ENCODE results near the gene GIT1. TPM values are rescaled to one million over a fixed set of nuclear protein-coding genes. Genes with fewer than 3 reads are reported as not detected.

GIT1 gene
- total and polyA plus RNA-seq, 2 of the 13 experiments (the other 11 are each of a cell fraction or from before 2014, with no cell fraction given), result 14.2 to 30.8 TPM

DNA sequence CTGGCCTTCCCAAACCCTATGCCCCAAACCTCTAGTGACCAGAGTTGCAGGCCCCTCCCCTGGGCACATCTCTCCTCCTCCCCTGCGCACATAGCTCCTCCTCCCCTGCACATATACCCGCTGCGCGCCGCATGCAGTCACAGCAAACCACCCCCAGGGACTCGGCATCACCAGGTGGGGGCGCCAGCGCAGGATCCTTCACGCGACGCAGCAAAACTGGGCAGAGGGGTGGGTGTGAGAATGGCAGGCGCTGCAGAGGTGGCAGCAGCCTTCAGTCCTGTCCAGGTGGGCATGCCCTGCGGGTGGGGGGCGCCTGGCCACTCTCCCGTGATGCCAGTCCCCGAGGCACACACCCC, 27.7 kb upstream of the GIT1 start (continued):
- TF ChIP-seq HDAC2 (CRISPR knock-in tag; IDR thresholded peaks at IDR 0.05) (peak; percentile 45; the same call in 1 of the 2 replicates), SP1 (IDR thresholded peaks at IDR 0.05) (no peak), SP1 (CRISPR knock-in tag; IDR thresholded peaks at IDR 0.05) (peak; percentile 55; the same call in 1 of the 2 replicates), ZBTB42 (CRISPR knock-in tag; IDR thresholded peaks at IDR 0.05) (no peak), KDM1A (CRISPR knock-in tag; IDR thresholded peaks at IDR 0.05) (0 out of 2 replicates have a peak, but pooled peaks have one; percentile 70), HMG20B (CRISPR knock-in tag; conservative IDR thresholded peaks at IDR 0.05) (0 out of 2 replicates have a peak, but pooled peaks have one; percentile 34), PATZ1 (CRISPR knock-in tag; IDR thresholded peaks at IDR 0.05) (peak; percentile 76), CBFB (CRISPR knock-in tag; IDR thresholded peaks at IDR 0.05) (no peak), HNRNPH1 (optimal IDR thresholded peaks at IDR 0.05; ENCODE audit: low read depth, low read length) (no peak), DMAP1 (CRISPR knock-in tag; IDR thresholded peaks at IDR 0.05) (peak; percentile 58; the same call in 1 of the 2 replicates), ZNF550 (CRISPR knock-in tag; IDR thresholded peaks at IDR 0.05; ENCODE audit: borderline replicate concordance) (0 out of 2 replicates have a peak, but pooled peaks have one; percentile 18), HNRNPL (IDR thresholded peaks at IDR 0.05; ENCODE audit: low read depth, low read length) (peak; percentile 94), ETV6 (CRISPR knock-in tag; conservative IDR thresholded peaks at IDR 0.05) (0 out of 2 replicates have a peak, but pooled peaks have one; percentile 12), NCOR1 (IDR thresholded peaks at IDR 0.05; ENCODE audit: borderline replicate concordance, low read length) (no peak), RBM39 (IDR thresholded peaks at IDR 0.05; ENCODE audit: low read depth, low read length, poor library complexity, severe bottlenecking) (peak; percentile 60), REPIN1 (CRISPR knock-in tag; IDR thresholded peaks at IDR 0.05; ENCODE audit: borderline replicate concordance, low read depth) (0 out of 2 replicates have a peak, but pooled peaks have one; percentile 43), ZNF12 (CRISPR knock-in tag; IDR thresholded peaks at IDR 0.05) (0 out of 2 replicates have a peak, but pooled peaks have one; percentile 24), AFF4 (CRISPR knock-in tag; IDR thresholded peaks at IDR 0.05) (no peak)
- TF ChIP-seq, protein P1, sequence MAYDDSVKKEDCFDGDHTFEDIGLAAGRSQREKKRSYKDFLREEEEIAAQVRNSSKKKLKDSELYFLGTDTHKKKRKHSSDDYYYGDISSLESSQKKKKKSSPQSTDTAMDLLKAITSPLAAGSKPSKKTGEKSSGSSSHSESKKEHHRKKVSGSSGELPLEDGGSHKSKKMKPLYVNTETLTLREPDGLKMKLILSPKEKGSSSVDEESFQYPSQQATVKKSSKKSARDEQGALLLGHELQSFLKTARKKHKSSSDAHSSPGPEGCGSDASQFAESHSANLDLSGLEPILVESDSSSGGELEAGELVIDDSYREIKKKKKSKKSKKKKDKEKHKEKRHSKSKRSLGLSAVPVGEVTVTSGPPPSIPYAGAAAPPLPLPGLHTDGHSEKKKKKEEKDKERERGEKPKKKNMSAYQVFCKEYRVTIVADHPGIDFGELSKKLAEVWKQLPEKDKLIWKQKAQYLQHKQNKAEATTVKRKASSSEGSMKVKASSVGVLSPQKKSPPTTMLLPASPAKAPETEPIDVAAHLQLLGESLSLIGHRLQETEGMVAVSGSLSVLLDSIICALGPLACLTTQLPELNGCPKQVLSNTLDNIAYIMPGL (CRISPR knock-in tag; IDR thresholded peaks at IDR 0.05; ENCODE audit: borderline replicate concordance in 1 of 2, low read depth in 1 of 2), result peak; percentile 70 to 86
- TF ChIP-seq, protein P2, sequence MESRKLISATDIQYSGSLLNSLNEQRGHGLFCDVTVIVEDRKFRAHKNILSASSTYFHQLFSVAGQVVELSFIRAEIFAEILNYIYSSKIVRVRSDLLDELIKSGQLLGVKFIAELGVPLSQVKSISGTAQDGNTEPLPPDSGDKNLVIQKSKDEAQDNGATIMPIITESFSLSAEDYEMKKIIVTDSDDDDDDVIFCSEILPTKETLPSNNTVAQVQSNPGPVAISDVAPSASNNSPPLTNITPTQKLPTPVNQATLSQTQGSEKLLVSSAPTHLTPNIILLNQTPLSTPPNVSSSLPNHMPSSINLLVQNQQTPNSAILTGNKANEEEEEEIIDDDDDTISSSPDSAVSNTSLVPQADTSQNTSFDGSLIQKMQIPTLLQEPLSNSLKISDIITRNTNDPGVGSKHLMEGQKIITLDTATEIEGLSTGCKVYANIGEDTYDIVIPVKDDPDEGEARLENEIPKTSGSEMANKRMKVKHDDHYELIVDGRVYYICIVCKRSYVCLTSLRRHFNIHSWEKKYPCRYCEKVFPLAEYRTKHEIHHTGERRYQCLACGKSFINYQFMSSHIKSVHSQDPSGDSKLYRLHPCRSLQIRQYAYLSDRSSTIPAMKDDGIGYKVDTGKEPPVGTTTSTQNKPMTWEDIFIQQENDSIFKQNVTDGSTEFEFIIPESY (CRISPR knock-in tag; IDR thresholded peaks at IDR 0.05), result 0 out of 2 replicates have a peak, but pooled peaks have one; percentile 38
